ENCODE data around the gene TACR1.
"Not testable (repeated sequence)": the region's sequence is repeated elsewhere in the genome, so short reads cannot be mapped to it uniquely, and the experiment has no call there.

TACR1 gene

DNA sequence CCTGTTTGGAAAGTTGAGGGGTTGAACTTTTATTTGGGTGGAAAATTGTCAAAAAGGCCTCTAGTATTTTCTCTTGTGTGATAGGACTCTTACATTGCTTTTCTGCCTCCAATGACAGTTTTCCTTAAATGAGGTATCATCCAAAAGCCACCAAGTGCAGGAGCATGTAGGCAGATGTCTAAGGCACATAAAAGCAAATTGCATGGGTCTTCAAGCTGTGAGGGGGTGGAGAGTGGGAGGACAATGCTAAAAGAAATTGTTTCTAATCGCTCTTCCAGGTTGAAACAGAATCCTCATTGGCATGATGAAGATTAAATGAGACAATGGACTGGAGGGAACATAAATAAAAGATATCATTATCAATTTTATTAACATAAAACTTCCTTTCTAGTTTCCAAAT lies 6.8 kb downstream of the TACR1 start:
- DNase-seq: no peak

DNA sequence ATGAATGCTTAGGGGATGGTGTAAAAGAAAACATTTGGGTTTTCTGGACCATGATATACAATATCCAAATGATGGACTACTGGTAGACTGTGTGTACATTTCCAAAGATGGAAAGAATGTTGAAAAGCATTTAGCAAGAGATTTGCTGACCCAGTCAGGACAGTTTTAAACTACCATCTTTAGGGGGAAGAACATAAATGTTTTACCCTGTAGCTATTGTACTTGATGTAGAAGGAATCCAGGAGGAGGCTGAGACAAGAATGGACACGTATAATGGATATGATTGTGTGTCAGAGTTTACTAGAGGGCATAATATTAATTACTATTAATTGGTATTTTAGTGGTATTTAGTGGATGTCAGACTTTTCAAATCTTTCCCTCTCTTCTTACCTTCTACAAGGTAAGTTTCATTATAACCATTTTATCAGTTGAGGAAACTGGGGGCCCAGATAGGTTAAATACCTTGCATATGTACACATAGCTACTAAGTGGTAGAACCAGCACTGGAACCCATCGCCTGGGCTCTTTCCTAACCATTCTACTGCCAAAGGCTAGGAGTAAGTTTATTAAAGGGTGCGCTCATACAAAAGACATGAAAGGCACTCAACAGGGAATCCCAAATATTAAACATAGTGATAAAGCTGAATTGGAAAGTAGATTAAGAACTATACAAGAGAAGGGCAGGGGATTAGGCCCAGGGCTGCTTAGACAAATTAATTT lies 8.9 kb downstream of the TACR1 start:
- no peak for DNase-seq

DNA sequence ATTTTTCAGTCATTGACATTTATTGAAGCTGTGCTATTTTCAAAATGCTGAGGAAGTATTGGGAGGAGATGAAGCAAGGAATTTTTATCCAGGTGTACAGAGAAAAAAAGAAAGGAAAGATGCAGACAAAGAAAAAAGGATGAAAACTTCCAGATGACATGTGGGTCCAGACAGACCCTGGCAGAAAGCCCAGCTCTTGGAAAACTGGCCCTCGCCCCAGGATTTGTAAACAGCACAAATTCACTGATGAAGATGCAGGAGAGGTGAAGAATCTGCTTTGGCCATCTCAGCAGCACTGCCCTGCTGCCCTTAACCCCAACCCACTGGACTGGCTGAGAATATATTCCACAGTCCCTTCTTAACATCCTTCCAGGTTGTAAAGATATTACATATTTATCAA lies 12.5 kb downstream of the TACR1 start:
- no peak for DNase-seq

DNA sequence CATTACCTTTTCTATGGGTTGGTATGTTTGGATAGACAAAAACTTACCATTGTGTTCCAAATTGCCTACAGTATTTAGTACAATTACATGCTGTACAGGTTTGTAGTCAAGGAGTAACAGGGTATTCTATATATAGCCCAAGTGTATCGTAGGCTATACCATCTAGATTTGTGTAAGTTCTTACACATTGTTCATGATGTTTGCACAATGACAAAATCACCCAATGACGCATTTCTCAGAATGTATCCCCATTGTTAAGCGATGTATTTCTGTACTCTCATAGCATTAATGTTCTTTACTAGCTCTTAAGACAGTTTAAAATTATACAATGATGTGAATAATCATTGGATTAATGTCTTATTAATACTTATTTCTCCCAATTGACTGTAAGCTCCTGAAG lies 16.7 kb downstream of the TACR1 start:
- DNase-seq: no peak

DNA sequence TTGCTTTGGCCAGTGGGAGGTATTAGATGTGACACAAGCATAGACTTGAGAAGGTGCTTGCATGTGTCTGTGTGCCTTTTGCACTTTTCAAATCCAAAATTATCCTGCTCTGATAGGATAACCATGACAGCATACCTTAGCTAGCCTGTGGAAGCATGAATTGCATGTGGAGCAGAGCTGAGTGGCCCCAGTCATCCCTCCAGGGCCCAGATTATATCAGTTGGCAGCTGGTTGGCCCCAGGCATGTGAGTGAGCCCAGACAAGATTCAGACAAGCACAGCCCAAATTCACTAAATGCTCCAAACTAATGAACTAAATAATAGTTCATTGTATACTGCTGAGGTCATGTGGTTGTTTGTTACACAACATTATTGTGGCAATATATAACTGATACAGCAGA lies 18.8 kb downstream of the TACR1 start:
- no peak for DNase-seq

DNA sequence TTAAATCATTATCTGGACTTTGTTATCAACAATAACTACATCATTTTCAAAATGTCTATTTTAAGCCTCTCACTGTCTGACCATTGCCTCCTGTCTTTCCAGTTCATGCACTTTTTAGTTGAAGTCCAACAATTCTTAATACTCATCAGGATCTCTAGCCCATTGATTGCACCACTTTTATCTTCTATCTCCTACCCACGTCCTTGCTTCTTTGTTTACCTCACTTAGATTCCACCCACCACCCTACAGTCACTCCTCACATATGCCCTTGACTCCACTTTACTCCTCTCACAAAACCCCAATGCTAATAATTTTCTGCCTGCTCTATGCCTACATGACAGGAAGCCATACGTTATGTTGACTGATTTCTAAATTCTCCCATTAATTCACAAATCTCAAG lies 21.9 kb downstream of the TACR1 start:
- DNase-seq: no peak

DNA sequence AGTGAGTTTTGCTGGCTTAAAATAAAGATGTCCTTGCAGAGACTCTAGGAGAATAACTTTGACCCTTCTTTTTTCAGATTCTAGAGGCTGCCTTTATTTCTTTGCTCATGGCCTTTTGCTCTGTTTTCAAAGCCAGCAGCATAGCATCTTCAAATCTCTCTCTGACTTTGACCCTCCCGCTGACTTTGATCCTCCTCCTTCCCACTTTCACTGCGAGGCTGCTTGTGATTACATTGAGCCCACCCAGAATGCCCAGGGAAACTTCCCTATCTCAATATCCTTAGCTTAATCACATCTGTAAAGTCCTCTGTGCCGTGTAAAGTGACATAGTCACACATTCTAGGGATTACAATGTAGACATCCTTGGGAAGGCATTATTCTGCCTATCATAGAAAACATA lies 23.9 kb downstream of the TACR1 start:
- no peak for DNase-seq

DNA sequence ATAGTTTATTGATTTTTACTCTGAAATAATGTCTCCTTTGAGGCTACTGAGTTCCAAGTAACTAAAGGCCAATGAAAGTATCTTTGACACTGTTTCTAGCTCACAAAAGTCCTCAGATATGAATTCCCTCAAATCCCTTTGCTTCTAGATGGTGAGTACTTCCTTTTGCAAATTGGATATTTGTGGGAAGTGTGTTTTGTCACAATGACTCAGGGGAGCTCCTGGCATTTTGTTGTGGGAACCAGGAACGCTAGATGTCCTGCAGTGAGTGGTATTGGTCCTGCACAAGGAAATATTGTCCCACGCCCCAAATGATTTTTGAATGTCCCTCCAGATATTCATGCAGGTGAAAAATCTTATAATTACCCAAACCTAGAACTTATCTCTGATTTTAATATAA lies 24.3 kb downstream of the TACR1 start:
- no peak for DNase-seq

DNA sequence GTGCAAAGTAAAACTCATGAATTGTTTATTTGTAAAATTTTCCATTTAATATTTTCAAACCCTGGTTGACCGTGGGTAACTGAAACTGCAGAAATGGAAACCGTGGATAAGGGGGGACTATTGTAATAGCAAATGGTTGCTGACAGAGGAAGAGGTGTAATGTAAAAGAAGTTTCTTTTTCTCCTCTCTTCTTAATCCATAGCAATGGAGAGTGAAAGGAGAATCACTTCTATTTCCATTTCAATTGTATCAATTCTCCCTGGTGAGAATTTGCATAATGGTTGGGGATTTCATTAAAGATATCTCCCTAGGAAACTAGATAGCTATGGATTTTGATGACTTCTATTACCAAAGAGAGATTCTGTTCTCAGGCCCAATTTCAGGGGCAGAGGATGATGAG lies 24.8 kb downstream of the TACR1 start:
- DNase-seq: no peak

DNA sequence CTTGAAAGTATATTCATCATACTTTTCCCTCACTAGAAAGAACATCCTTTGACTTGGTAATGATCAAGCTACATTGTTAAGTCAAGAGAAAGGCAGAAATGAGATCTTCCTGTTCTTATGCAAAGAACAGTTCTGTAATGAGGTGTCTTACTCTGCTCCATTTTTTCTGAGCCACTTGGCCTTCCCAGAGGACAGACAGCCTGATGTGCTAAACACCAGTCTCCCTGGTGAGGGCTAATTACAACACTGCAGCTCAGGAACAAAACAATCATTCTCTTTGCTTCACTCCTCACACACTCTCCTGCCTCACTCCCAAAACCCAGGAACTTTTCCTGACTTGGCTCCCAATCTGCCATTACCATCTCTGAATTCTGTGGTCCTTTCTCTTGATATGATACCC lies 25.6 kb downstream of the TACR1 start:
- DNase-seq: no peak

DNA sequence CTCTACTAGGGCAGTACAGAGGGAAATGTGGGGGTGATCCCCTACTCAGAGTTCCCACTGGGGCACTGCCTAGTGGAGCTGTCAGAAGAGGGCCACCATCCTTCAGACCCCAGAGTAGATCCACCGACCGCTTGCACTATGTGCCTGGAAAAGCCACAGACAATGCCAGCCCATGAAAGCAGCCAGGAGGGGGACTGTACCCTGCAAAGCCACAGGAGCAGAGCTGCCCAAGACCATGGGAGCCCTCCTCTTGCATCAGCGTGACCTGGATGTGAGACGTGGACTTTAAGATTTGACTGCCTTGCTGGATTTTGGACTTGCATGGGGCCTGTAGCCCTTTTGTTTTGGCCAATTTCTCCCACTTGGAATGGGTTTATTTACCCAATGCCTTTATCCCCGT lies 27.9 kb downstream of the TACR1 start:
- not testable (repeated sequence) for DNase-seq

DNA sequence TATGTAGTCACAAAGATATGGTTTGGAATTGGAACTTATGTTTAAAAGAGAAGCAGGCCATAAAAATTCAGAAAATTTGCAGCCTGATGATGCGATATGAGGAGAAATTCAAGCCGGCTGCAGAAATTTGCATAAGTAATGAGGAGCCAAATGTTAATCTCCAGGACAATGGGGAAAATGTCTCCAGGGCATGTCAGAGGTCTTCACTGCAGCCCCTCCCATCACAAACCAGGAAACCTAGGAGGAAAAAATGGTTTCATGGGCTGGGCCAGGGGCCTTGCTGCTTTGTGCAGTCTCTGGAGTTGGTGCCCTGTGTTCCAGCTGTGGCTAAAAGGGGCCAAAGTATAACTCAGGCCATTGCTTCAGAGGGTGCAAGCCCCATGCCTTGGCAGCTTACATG lies 28.4 kb downstream of the TACR1 start:
- DNase-seq: no peak

DNA sequence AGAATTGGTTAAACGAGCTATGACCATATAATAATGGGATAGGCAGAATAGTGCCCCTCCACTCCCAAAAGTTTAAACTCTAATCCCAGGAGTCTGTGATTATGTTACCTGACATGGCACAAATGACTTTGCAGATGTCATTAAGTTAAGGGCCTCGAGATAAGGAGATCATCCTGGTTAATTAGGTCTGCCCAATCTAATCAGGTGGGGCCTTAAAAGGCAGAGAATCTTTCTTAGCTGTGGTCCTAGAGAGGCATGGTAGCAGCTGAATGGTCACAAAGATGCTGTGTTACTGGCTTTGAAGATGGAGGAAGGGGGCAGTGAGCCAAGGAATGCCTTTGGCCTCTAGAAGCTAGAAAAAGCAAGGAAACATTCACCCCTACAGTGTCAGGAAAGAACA lies 31.1 kb downstream of the TACR1 start:
- DNase-seq: no peak

DNA sequence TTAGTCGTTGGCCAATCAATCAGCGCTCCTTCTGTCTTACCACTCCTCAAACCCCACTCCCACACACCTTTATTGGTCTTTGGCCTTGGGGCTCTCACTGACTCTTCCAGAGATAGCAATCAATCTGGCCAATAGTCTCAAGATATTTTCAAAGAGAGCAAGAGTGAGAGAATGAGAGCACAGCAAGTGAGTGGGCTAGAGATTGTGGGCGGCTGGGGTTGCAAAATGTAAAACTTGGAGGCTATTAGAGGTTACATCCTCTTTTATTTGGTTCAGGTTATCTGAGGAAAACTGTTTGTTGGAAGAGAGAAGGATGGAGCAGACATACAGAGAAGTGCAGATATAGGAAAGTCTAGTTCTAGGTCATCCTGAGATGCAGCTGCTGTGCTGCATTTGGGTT lies 32.8 kb downstream of the TACR1 start:
- DNase-seq: no peak

DNA sequence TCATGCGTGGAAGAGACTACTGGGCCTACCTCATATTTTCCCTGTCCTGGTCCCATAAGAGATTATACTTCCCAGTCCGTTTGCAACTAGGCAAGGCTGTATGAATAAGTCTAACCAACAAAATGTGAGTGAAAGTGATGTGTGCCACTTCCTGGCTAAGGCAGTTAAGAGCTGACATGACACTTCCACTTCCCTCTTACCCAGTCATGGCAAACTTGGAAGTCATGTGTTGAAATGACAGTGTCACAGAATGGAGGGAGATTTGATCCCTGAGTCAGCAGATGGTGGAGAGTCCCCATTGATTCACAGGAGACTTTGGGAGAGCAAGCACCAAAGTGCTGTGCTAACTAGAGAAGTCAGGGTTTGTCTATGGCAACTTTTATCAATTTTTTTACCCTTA lies 36.4 kb downstream of the TACR1 start:
- DNase-seq: no peak

DNA sequence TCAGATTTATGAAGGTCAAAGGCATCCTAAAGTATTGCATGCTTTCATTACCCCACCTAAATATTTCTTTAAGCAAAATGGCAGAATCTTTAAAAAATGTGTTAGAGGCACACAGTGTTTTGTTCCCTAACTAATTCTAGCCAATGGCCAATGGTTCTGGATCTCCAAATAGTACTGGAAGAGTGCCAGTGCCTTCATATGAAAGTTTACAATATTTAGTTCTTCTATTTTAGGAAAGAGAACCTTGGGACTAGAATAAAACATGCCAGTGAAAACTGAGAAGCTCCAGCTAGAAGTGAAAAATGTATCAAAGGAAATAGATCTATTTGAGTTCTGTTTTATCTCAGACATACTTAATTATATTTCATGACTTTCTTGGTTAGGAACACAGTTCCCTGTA lies 37.1 kb downstream of the TACR1 start:
- DNase-seq: no peak

DNA sequence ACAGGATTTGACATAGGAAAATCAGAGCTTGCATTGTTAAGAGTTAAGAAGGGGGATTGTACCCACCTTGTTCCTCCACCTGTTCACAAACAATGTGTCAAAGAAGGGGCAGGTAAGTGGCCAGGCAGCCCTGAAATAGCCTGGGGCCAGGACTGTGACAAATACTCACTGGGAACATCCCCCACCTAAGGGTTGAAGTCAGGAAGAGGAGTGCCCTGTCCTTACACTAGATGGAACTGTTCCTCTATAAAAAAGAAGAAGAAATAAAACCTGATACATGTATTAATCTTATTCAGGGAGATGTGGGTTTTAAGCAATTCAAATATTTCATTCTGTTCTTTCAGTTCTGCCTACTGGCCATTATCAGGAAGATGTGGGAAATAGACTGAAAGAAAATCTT lies 41.9 kb downstream of the TACR1 start:
- no peak for DNase-seq

DNA sequence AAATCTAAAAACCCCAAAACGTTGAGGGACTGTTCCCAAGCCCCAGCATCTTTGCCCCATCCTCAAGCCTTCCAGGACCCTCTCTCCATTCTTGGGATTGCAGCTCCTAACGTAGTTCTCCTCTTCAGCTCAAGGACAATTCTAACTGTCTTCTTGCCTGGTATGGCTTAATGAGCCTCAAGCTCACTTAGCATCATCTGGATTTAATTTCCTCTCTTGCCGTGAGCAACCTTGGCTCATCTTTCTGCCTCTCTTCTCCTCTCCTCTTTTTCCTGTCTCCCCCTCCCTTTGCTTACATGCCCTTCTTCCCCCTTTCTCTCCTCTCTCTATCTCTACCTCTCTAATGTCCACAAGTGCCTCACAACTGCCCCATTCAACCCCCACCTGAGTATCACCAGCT lies 44.2 kb downstream of the TACR1 start:
- DNase-seq: no peak

DNA sequence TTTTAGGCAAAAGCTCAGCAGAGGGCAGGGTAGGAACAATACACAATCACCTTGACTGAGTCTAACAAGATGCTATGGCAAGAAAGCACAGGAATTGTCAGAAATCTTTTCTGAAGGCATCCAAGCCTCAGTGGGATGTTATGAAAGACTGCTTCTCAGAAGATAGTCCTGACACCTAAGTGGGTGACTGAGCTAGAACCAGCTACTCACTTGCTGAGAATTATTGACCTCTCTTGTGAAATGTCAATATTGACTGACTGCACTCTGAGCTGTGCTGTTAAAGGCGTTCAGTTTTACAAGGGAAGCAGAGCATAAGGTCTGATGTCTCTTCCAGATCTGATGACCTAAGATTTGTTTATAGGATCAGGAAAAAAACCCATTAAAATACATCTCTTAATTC lies 46.1 kb downstream of the TACR1 start:
- DNase-seq: no peak

DNA sequence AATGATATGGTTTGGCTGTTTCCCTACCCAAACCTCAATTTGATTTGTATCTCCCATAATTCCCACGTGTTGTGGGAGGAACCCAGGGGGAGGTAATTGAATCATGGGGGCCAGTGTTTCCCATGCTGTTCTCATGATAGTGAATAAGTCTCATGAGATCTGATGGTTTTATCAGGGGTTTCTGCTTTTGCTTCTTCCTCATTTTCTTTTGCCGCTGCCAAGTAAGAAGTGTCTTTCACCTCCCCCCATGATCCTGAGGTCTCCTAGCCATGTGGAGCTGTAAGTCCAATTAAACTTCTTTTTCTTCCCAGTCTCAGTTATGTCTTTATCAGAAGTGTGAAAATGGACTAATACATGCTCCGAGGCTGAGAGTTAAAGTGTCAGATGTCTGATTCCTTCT lies 47.1 kb downstream of the TACR1 start:
- DNase-seq: not testable (repeated sequence)

DNA sequence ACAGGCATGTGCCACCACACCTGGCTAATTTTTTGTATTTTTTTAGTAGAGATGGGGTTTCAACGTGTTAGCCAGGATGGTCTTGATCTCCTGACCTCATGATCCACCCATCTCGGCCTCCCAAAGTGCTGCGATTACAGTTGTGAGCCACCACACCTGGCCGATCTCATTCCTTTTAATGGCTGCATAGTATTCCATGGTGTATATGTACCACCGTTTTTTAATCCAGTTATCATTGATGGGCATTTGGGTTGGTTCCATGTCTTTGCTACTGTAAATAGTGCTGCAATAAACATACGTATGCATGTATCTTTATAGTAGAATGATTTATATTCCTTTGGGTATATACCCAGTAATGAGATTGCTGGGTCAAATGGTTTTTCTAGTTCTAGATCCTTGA lies 51.4 kb downstream of the TACR1 start:
- DNase-seq: not testable (repeated sequence)

DNA sequence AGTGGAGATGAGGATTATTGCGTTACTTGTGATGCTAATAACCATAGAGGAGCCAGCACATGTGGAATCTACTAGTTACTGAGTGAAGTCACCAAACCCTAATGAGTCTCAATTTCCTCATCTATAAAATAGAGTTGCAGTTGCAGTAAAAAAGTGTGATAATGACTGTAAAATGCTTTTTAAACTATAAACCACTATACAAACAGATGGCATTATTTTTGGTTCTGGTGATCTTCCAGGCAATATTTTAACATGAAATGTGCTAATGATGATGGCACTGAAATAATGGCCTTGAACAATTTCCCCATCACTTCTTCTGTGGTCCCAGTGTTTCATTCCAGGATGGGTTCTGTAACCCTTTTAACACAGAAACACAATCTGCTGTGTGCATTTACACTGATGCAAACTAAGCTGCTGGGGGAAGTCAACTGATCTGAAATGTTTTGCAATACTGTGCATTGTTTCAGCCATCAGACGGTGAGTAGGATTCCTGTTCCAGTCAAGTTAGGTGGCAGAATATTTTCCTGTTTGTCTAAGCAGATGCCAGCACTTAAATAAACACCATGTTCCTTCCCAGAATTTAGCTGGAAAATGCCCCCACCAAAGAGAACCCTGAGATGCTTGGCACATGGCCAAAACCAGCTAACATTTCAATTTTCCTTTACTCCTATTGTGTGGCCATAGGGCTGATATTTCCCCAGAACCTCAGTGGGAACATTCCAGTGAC lies 52.6 kb downstream of the TACR1 start:
- peak; percentile 62 for DNase-seq

DNA sequence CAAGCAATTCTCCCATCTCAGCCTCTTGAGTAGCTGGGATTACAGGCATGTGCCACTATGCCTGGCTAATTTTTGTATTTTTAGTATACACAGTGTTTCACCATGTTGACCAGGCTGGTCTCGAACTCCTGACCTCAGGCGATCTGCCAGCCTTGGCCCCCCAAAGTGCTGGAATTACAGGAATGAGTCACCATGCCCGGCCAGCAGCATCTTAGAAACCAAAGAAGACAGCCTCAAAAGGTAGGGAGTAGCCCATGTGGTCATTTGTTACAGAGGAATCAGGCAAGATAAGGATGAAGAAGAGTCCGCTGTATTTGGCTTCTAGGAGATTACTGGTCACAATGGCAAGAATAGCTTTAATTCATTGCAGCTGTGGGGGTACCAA lies 53.1 kb downstream of the TACR1 start:
- peak; percentile 69 for DNase-seq

DNA sequence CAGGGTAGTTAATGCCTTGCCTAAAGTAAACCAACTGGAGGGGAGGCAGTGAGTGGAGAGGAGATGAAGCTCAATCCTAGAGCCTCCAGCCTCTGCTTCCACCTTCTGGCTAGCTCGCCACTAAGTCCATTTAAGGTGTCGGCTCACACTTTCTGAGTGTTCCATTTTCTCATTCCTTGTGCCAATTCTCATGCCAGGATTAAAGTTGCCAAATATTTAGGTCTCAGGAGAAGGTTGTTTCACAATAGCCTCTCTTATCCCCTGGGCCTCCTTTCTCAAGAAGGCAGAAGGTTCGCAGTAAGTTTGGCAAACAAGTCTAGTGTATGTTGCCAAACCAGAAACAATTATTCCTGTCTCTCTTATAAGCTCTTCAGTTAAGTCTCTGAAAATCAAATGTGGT lies 57.2 kb downstream of the TACR1 start:
- DNase-seq: peak; percentile 62

DNA sequence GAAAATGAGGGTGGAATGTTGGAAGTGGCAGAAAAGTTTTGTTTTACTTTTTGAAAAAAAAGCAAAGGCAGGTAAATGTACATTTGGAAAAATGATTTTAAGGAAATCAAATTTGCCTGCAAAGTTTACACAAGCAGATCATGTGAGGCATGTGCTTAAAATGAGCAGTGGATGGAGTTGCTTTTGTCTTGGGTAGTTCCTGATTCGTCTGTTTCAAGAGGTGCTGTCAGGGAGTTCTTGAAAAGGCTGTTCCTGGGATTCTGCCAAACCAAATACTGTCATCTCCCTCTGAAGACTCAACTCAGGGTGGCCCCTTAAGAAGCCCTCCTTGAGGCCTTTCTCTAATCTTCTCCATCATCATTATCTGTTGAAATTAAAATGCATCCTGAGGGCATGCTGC lies 59.0 kb downstream of the TACR1 start:
- DNase-seq: no peak
